BJ (cell line): ENCODE measurements around the gene INTS15. TPM values are rescaled to one million over a fixed set of nuclear protein-coding genes. Genes with fewer than 3 reads are reported as not detected.

Experiments
- CTCF ChIA-PET: fragments of 350-600 bp; formaldehyde crosslinking; extraction: SDS; loops from one replicate; lab custom pipeline; 2021; ENCODE audit warnings: antibody characterized with exemption, inconsistent platforms; lab: Yijun Ruan, JAX
- POLR2A ChIA-PET: fragments of 300-600 bp; sonication (Branson Sonifier 250); formaldehyde crosslinking; extraction: SDS; loops from one replicate; lab custom pipeline; 2021; ENCODE audit warnings: antibody characterized with exemption; lab: Charles Lee
- DNase-seq: peaks from one replicate; pipeline ENCODE4 v3.0.0-alpha.2; 2011; ENCODE audit warnings: low read depth
- H3K27me3 ChIP-seq: 2 replicates; pipeline ENCODE4 v1.6.0; 2011; ENCODE audit warnings: low read length; ENCODE audit not compliant: control insufficient read depth, insufficient read depth
- H3K36me3 ChIP-seq: 2 replicates; pipeline ENCODE4 v1.5.1; 2011; ENCODE audit warnings: low read length; ENCODE audit not compliant: control insufficient read depth, insufficient read depth
- H3K4me3 ChIP-seq: 2 replicates; pipeline ENCODE4 v1.5.1; 2011; ENCODE audit warnings: low read depth, mild to moderate bottlenecking, control low read depth, low read length
- polyA plus RNA-seq: library from polyadenylated mRNA; depleted of rRNA; stranded (reverse); fragments of >200 nt; gene quantifications from 2 replicates; pipeline ENCODE4 v1.2.3, GENCODE V29; 2011
- TF ChIP-seq, protein P1 (sequence below): IDR thresholded peaks from 2 replicates; pipeline ENCODE4 v1.5.1; 2011; ENCODE audit warnings: low read depth, mild to moderate bottlenecking, control low read depth, inconsistent platforms, low read length, moderate library complexity; ENCODE audit not compliant: insufficient read depth

Gene INTS15
- polyA plus RNA-seq, 1 experiment, result 22.6 TPM

DNA sequence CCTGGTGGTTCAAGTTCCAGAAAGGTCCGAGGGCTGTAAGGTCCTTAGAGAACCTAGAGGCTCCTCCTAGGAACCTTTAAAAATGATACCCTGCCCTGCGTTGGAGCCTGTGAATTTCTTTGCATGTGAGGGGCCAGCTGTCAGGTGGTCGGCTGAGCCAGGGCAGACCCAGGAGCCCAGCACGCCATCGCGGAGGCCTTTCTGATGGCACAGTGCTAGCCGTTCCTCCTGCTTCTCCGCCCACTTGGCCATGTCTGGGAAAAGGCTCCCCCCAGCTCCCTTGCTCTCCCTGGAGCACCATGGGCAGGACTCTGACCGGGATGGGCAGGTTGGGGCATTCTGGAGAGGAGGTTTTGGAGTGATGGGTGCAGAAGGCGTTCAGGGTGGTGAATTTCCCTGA lies 54.9 kb downstream of the INTS15 start:
- POLR2A ChIA-PET, result interaction anchor here (0.7 kb wide), 1 partner anchor 47 kb away, joined by 3 read pairs; no protein-coding TSS in a partner anchor
- TF ChIP-seq, protein P1, sequence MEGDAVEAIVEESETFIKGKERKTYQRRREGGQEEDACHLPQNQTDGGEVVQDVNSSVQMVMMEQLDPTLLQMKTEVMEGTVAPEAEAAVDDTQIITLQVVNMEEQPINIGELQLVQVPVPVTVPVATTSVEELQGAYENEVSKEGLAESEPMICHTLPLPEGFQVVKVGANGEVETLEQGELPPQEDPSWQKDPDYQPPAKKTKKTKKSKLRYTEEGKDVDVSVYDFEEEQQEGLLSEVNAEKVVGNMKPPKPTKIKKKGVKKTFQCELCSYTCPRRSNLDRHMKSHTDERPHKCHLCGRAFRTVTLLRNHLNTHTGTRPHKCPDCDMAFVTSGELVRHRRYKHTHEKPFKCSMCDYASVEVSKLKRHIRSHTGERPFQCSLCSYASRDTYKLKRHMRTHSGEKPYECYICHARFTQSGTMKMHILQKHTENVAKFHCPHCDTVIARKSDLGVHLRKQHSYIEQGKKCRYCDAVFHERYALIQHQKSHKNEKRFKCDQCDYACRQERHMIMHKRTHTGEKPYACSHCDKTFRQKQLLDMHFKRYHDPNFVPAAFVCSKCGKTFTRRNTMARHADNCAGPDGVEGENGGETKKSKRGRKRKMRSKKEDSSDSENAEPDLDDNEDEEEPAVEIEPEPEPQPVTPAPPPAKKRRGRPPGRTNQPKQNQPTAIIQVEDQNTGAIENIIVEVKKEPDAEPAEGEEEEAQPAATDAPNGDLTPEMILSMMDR, result no peak
- Histone ChIP-seq H3K4me3 (no peak overlapping the region), H3K36me3 (peaks cover 27% of the 10 kb centered on the region), H3K27me3 (no peaks in the 10 kb centered on the region)
- CTCF ChIA-PET, result no interaction called here
- DNase-seq, result no peak

- peaks cover 29% of the 10 kb centered on the region for H3K36me3 ChIP-seq
- DNase-seq, result no peak
- TF ChIP-seq, protein P1, result no peak
- ChIA-PET CTCF (no interaction called here), POLR2A (no interaction called here)
- no peaks in the 10 kb centered on the region for H3K27me3 ChIP-seq
- H3K4me3 ChIP-seq, result no peak overlapping the region
Measured at GRCh38 chr7:6646465-6646864, 56.6 kb downstream of the INTS15 start.

GRCh38 chr7:6647080-6647479 lies 57.3 kb downstream of the INTS15 start:
- no peak overlapping the region for H3K4me3 ChIP-seq
- peaks cover 28% of the 10 kb centered on the region for H3K36me3 ChIP-seq
- DNase-seq, result no peak
- TF ChIP-seq, protein P1, result no peak
- CTCF ChIA-PET, result no interaction called here
- POLR2A ChIA-PET, result no interaction called here
- no peaks in the 10 kb centered on the region for H3K27me3 ChIP-seq

- ChIA-PET CTCF (no interaction called here), POLR2A (no interaction called here)
- no peak for DNase-seq
- peaks cover 29% of the 10 kb centered on the region for H3K36me3 ChIP-seq
- no peaks in the 10 kb centered on the region for H3K27me3 ChIP-seq
- H3K4me3 ChIP-seq, result no peak overlapping the region
- TF ChIP-seq, protein P1, result no peak
Measured at GRCh38 chr7:6647541-6647940, 57.7 kb downstream of the INTS15 start.

DNA sequence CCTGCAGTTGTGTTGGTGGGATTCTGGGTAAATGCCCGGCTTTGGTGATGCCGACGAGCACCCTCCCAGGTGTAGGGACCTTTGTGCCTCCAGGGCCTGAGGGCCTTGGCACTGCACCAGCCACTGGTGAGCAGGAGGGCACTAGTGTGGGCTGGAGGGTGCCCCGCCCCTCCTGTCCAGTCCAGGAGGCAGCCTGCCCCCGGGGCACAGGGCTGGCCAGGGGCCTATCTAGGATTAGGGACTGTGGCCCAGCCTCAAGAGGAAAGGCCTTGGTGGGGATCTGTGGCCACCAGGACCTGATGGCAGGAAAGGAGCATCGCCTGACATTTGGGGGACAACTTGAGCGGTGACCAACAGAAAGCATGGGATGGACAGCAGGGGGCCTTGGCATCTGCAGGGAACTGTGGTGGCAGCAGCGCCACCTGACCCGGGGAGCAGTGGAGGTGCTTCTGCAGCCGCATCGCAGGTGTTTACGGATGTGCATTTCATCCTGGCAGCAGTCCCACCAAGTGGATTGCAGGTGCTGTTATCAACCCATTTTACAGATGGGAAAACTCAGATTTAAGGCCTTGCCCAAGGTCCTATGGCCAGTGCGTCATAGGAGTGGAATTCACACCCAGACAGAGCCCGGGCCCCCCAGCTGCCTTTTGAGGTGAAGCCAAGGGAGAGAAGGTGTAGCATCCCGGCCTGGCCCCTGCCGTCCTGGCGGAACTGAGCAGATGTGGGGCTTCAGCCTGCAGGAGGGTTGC lies 58.4 kb downstream of the INTS15 start:
- POLR2A ChIA-PET, result no interaction called here
- TF ChIP-seq, protein P1, result no peak
- H3K4me3 ChIP-seq, result no peak overlapping the region
- no peaks in the 10 kb centered on the region for H3K27me3 ChIP-seq
- peaks cover 25% of the 10 kb centered on the region for H3K36me3 ChIP-seq
- DNase-seq, result no peak
- CTCF ChIA-PET, result no interaction called here
